Right lobe of liver (tissue), 4 donors: ENCODE data around the gene ULK1.
"Not testable (repeated sequence)": the region's sequence is repeated elsewhere in the genome, so short reads cannot be mapped to it uniquely, and the experiment has no call there.

Source experiments
- POLR2A ChIP-seq: fragments of 450-650 bp; IDR thresholded peaks from one replicate; pipeline ENCODE4 v1.6.1; 2017; ENCODE audit warnings: antibody characterized with exemption, mild to moderate bottlenecking
- TF ChIP-seq, protein P1 (sequence below), 4 donors: fragments of 200-600 bp in 3 of 4; fragments of 450-650 bp in 1 of 4; IDR thresholded peaks; one replicate each; pipeline versions ENCODE4 v1.5.1 to v1.8.0; 2016 to 2022; ENCODE audit warnings: antibody characterized with exemption in 4 of 4, mild to moderate bottlenecking in 2 of 4
- donor health status: DM: no; HTN: no; CAD: no.
- donor health status: DM: no; HTN: no; CAD: no.
- donor health status: DM: no; HTN: yes; CAD: no.

DNA sequence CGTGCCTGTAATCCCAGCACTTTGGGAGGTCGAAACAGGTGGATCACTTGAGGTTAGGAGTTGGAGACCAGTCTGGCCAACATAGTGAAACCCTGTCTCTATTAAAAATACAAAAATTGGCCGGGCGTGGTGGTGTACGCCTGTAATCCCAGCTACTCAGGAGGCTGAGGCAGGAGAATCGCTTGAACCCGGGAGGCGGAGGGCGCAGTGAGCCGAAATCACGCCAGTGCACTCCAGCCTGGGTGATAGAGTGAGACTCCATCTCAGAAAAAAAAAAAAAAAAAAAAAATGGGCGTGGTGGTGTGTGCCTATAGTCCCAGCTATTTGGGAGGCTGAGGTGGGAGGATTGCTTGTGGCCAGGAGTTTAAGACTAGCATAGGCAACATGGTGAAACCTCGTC is 60.0 kb downstream of the ULK1 start:
- TF ChIP-seq, protein P1, sequence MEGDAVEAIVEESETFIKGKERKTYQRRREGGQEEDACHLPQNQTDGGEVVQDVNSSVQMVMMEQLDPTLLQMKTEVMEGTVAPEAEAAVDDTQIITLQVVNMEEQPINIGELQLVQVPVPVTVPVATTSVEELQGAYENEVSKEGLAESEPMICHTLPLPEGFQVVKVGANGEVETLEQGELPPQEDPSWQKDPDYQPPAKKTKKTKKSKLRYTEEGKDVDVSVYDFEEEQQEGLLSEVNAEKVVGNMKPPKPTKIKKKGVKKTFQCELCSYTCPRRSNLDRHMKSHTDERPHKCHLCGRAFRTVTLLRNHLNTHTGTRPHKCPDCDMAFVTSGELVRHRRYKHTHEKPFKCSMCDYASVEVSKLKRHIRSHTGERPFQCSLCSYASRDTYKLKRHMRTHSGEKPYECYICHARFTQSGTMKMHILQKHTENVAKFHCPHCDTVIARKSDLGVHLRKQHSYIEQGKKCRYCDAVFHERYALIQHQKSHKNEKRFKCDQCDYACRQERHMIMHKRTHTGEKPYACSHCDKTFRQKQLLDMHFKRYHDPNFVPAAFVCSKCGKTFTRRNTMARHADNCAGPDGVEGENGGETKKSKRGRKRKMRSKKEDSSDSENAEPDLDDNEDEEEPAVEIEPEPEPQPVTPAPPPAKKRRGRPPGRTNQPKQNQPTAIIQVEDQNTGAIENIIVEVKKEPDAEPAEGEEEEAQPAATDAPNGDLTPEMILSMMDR (IDR thresholded peaks at IDR 0.05), result not testable (repeated sequence)
- TF ChIP-seq POLR2A, result not testable (repeated sequence)
